Ammon's horn (tissue), 1 donor: ENCODE results near the gene KIAA1586.
A peak's percentile ranks its signal among the peaks of the same experiment; 100 is the strongest.
"Not testable (repeated sequence)": the region's sequence is repeated elsewhere in the genome, so short reads cannot be mapped to it uniquely, and the experiment has no call there.

Experiments used
- DNase-seq: peaks from one replicate; pipeline ENCODE4 v3.0.0-alpha.2; 2016; ENCODE audit warnings: low spot score

KIAA1586 gene

GRCh38 chr6:57047257-57047585 is 728 bp downstream of the KIAA1586 start:
- not testable (repeated sequence) for DNase-seq

DNA sequence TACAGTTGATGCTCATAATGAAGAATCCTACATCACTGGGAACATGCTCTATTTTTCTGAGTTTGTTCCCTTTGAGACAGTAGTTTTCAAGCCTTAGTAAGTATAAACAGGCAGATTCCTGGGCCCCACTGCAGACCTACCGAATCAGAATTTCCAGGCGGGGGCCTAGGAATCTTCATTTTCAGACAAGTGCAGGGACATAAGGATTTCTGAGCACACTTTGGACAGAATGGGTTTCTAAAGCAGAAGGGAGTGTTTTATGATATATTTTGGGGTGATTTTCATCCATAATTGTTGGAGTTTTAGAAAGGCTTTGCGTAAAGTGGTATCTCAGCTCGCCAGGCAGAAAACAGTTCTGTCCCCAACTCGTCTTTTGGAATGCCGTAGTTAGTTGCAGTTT is 1.4 kb downstream of the KIAA1586 start:
- not testable (repeated sequence) for DNase-seq

- no peak for DNase-seq
These were observed 2.1 kb downstream of the KIAA1586 start for GRCh38 chr6:57048577-57048976.

- no peak for DNase-seq
These were observed 17.4 kb downstream of the KIAA1586 start for GRCh38 chr6:57063847-57064246.

DNA sequence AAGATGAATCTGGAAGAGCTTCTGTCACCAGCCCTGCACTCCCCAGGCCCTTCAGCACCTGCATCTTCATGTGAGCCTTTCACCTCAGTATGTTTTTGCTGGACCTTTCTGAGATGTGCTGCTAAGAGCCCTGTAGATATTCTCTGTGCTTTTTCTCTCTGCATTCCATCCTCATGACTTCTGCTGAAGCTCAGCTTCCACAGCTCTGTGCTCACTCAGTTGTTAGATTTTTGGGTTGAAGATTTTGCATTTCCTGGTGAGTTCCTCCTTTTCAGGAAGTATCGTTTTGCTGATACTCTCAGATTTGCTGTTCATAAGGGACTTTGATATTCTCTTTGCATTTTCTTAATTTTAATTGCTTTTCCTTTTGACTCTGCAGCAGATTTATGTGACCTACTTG is 18.3 kb downstream of the KIAA1586 start:
- no peak for DNase-seq

DNA sequence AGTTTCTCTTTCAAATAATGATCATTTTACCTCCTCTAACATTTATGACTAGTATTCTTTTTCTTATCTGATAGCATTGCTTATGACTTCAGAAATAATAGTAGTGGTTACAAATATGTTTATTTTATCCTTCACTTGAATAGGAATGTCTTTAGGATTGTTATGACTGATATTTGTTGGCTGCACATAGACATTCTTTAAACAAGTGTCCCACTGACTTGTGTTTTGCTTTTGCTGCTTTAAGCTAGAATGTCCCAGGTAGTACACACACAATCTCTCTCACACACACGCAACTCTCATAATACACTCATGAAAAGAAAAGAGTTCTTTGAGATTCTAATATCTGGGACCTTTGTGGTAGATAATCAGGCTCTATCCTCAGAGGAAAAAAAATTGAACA is 21.6 kb downstream of the KIAA1586 start:
- no peak for DNase-seq

DNA sequence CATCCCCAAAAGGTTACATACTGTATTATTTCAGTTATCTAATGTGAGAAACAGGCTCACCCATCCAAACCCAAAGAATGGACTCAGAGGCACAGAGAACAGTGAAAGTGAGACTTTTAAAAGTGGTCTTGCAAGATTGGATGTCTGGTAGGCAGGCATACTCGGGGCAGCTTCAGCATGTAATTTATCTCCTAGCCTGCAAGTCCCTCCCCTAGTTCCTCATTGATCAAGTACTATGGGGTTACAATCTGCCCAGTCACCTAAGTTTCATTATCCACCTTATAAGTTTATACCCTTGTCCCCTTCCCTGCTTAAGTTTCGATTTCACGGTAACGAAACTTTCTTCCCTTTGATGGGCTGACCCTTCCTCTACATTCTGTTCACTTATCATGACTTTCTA is 22.7 kb downstream of the KIAA1586 start:
- DNase-seq: no peak

DNA sequence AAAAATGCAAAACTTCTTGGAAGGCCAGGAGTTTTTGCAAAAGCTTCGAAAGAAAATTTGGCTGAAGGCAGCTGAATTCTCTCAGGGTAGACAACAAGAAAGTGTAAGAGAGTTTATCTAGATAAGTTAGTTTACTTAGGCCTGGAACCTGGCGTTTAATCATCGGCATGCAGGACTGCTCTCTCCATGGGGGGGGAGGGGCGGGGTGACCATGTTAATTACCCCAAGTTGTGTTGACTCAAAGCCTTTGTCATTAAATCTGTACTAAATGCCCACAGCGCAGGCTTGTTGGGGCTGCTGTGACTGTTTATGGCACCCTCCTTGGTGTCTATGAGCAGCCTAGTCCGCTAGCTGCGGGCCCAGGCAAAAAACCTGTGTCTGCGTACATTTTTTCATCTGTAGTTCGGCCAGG is 23.4 kb downstream of the KIAA1586 start:
- no peak for DNase-seq

DNA sequence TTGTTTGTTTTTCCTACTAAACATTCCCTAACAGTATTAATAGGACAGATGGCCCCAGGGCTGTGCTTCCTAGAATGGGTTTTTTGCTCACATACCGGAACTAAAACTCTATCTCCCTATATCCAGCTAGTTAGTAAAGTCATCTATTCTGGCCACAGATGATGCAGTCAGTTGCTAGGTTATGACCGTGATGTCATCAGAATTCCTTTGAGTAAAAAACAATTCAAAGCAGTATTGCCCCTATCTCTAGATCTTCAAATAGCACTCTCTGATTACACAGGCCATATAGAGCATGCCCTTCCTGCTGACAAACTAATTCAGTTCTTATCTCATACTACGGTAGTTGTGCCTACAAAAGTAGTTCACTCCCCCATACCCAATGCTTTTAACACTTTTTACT is 25.6 kb downstream of the KIAA1586 start:
- DNase-seq: no peak

DNA sequence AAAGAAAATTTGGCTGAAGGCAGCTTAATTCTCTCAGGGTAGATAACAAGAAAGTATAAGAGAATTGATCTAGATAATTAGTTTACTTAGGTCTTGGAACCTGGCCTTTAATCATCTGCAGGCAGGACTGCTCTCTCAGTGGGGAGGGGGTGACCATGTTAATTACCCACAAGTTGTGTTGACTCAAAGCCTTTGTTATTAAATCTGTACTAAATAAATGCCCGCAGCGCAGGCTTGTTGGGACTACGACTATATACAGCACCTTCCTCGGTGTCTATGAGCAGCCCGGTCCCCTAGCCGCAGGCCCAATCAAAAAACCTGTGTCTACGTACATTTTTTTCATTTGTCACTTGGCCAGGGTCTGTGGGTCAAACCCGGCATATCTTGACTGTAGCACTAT is 27.9 kb downstream of the KIAA1586 start:
- no peak for DNase-seq

- DNase-seq: no peak
These were observed 28.6 kb downstream of the KIAA1586 start for GRCh38 chr6:57075092-57075491.

DNA sequence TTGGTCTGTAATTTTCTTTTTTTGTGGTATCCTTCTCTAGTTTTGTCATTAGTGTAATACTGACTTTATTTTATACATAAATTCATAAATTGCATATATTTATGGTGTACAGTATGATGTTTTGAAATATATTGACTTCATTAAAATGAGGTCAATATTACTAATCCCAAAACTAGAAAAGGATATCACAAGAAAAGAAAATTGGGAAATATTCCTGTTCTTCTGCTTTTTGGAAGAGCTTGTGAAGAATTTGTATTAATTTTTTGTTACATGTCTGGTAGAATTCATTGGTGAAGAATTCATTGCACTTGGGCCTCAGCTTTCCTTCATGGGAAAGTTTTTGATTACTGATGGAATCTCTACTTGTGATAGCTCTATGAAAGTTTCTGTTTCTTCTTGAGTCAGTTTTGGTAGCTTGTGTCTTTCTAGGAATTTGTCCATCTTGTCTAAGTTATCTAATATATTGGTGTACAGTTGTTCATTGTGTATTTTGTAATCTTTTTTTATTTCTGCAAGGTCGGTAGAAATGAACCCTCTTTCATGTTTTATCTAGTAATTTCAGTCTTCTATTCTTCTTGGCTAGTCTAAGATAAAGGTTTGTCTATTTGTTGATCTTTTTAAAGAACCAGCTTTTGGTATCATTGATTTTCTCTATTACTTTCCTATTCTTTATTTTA is 32.2 kb downstream of the KIAA1586 start:
- no peak for DNase-seq

DNA sequence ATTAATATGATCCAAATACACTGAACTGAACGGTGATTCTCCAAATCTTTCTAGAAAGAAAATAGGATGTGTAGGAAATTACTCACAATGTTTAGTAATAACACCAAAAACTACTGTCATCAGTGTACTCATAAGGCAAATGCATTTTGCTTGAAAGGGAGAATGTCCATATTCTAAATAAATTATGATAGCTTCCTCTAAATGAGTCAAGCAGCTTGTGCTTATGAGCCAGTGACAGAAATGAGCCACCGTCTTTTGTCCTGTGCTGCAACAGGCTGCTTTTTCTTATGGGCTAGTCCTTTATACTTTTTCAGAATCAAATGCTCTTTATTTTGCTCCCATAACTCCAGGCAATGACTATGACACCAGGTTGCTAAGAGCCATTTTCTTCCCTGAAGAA is 39.0 kb downstream of the KIAA1586 start:
- DNase-seq: no peak

- DNase-seq: no peak
These were observed 40.4 kb downstream of the KIAA1586 start for GRCh38 chr6:57086843-57087242.

DNA sequence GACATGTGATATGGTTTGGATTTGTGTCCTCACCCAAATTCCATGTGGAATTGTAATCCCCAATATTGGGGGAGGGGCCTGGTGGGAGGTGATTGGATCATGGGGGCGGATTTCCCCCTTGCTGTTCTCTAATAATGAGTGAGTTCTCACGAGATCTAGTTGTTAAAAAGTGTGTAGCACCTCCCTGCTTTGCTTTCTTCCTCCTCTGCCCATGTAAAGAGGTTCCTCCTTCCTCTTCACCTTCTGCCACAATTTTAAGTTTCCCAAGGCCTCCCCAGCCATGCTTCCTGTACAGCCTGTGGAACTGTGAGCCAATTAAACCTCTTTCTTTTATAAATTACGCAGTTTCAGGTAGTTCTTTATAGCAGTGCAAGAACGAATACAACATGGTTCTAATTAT is 41.4 kb downstream of the KIAA1586 start:
- no peak for DNase-seq

DNA sequence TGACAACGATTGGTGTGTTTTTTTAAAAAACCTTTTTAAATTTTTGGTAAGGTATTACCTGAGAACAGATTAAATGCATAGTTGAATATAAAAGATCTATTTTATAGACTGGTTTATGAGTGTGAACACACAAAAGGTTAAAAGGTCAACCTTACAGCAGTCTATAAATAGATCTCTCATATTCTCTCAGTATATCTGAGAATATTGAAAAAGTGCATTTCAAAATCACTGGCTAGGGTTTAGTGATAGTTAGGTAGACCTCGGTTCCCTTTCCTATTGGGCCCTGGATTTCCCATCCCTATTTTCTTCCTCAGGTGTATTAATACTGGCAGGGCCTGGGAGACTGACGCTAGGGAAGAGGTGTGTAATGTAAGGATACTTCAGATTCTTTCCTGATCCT is 42.8 kb downstream of the KIAA1586 start:
- DNase-seq: no peak

GRCh38 chr6:57089687-57090457 is 43.4 kb downstream of the KIAA1586 start, which contains the start of gene ZNF451:
Gene ZNF451, plus strand, starts transcription at chr6:57090188. Its CDS starts 66 bp downstream, at chr6:57090254.
- DNase-seq: peak; percentile 98

GRCh38 chr6:57090458-57091067 is 44.1 kb downstream of the KIAA1586 start:
- not testable (repeated sequence) for DNase-seq

DNA sequence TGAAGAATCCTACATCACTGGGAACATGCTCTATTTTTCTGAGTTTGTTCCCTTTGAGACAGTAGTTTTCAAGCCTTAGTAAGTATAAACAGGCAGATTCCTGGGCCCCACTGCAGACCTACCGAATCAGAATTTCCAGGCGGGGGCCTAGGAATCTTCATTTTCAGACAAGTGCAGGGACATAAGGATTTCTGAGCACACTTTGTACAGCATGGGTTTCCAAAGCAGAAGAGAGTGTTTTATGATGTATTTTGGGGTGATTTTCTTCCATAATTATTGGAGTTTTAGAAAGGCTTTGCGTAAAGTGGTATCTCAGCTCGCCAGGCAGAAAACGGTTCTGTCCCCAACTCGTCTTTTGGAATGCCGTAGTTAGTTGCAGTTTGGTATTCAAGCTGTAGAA is 44.9 kb downstream of the KIAA1586 start:
- DNase-seq: not testable (repeated sequence)

DNA sequence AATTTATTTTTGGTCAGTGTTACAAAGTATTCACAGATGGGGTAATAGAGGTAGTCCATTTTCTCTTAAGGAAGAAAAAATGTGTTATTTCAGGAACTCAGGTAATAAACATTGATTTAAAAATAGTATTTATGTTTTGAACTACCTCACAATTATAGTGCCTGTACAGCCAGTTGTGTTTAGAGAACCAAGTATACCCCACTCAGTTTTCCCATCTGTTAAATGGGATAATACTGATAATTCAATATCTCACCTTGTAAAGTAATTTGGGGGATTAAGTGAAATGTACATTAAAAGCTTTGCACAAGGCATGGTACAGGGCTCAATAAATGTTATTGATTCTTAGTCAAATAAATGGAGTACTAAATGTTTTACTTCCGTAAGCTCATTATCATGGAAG is 48.2 kb downstream of the KIAA1586 start:
- no peak for DNase-seq

DNA sequence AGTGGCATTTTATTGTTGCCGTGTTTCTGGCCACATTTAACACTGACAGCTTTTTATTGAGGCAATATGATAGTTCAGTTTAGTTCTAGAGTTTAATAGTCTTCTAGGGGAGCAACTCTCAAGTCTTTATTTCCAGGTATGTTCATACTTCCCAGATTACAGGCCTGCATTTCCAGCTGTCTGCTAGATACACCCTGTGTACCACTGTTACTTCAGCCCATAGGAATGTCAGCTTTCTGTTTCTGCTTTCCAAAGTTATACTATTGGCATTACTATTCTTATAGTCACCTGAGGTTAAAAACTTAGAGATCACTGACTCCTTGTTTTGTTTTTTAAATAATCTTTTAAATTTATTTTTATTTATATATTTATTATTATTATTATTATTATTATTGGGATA is 51.1 kb downstream of the KIAA1586 start:
- no peak for DNase-seq

DNA sequence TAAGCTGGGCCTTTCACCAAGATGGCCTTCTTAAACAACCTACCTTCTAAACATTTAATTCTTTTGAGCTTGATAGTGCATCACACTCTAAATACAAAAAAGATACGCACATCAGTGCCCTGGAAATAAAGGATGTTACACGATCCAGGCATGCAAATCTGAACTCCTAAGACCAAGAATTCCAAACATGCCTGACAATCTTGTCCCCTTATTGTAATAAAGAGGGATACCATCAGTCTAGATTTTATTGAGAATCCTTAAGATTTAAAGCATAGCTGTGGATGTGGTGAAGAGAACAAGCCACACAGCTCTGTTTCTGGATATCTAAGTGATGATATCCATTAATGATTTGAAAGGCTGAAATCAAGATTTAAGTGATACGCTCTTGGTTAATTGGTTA is 56.5 kb downstream of the KIAA1586 start:
- no peak for DNase-seq

GRCh38 chr6:57104336-57104735 is 57.8 kb downstream of the KIAA1586 start:
- DNase-seq: no peak
